GM12878 (cell line): ENCODE data around the gene CTNNA2. TPM values are rescaled to one million over a fixed set of nuclear protein-coding genes. Genes with fewer than 3 reads are reported as not detected.
A peak's percentile ranks its signal among the peaks of the same experiment; 100 is the strongest.

Source experiments
- ATF7 ChIP-seq: fragments of 450-650 bp; IDR thresholded peaks from 2 replicates; pipeline ENCODE4 v1.6.1; 2016; ENCODE audit warnings: low read depth, mild to moderate bottlenecking
- CHD2 ChIP-seq: IDR thresholded peaks from 2 replicates; pipeline ENCODE4 v1.6.1; 2011; ENCODE audit warnings: low read depth, low read length, improper control_type of control experiment, borderline replicate concordance
- CREM ChIP-seq: IDR thresholded peaks from 2 replicates; pipeline ENCODE4 v1.6.1; 2014; ENCODE audit warnings: antibody characterized with exemption, low read depth
- DPF2 ChIP-seq: fragments of 450-650 bp; IDR thresholded peaks from 2 replicates; pipeline ENCODE4 v1.6.1; 2017; ENCODE audit warnings: mild to moderate bottlenecking
- FOS ChIP-seq: IDR thresholded peaks from 3 replicates; pipeline ENCODE4 v1.6.1; 2011; ENCODE audit warnings: borderline replicate concordance; ENCODE audit not compliant: insufficient read length; ENCODE audit errors: extremely low read depth
- FOXM1 ChIP-seq: IDR thresholded peaks from 2 replicates; pipeline ENCODE4 v1.6.1; 2012; ENCODE audit warnings: low read depth, mild to moderate bottlenecking, inconsistent platforms, low read length, moderate library complexity
- IKZF2 ChIP-seq, 2 experiments: fragments of 450-650 bp; IDR thresholded peaks; 2 replicates each; pipeline ENCODE4 v1.6.1; 2017; ENCODE audit warnings: mild to moderate bottlenecking in 2 of 2, moderate library complexity in 2 of 2
- IRF4 ChIP-seq: IDR thresholded peaks from 2 replicates; pipeline ENCODE4 v1.6.1; 2011; ENCODE audit warnings: low read depth, low read length
- NR2C1 ChIP-seq: fragments of 450-650 bp; IDR thresholded peaks from 2 replicates; pipeline ENCODE4 v1.6.1; 2017; ENCODE audit warnings: antibody characterized with exemption, mild to moderate bottlenecking, moderate library complexity
- POLR2AphosphoS5 ChIP-seq: IDR thresholded peaks from 2 replicates; pipeline ENCODE4 v1.6.1; 2011; ENCODE audit warnings: mild to moderate bottlenecking, low read length, inconsistent platforms
- RBBP5 ChIP-seq: fragments of 200-600 bp; sonication (generic); conservative IDR thresholded peaks from 2 replicates; pipeline ENCODE4 v1.6.1; 2016
- SMC3 ChIP-seq: IDR thresholded peaks from 2 replicates; pipeline ENCODE4 v1.6.1; 2011; ENCODE audit warnings: low read length, improper control_type of control experiment, borderline replicate concordance
- SPI1 ChIP-seq: IDR thresholded peaks from 2 replicates; pipeline ENCODE4 v1.6.1; 2011; ENCODE audit warnings: low read depth, mild to moderate bottlenecking, low read length, moderate library complexity, borderline replicate concordance; ENCODE audit not compliant: insufficient read depth
- SREBF1 ChIP-seq: IDR thresholded peaks from 2 replicates; pipeline ENCODE4 v1.6.1; 2012; ENCODE audit warnings: mild to moderate bottlenecking, low read length
- YY1 ChIP-seq: IDR thresholded peaks from 2 replicates; pipeline ENCODE4 v1.6.1; 2011; ENCODE audit warnings: low read depth, mild to moderate bottlenecking, low read length
- polyA plus RNA-seq, 11 experiments: library from polyadenylated mRNA; depleted of rRNA in 4 of 11; unstranded in 6 of 11; stranded (reverse) in 5 of 11; fragments of >200 nt; fragmentation: Nextera tagmentation in 4 of 11; fragmentation: Illumina TruSeq in 1 of 11; extraction: Ambion mirVana in 4 of 11; extraction: Trizol in 1 of 11; gene quantifications; 1 replicate in 1 of 11; 2 replicates in 10 of 11; pipeline versions ENCODE4 v1.2.1 to v1.2.3, GENCODE V29; 2011 to 2016; ENCODE audit warnings: inconsistent platforms in 2 of 11, missing spikeins in 2 of 11, low read depth in 1 of 11
- total RNA-seq, 4 experiments: library from RNA; depleted of rRNA in 3 of 4; stranded (reverse); fragments of >200 nt in 3 of 4; fragmentation: Illumina TruSeq in 1 of 4; extraction: Trizol in 1 of 4; gene quantifications; 2 replicates each; pipeline versions ENCODE4 v1.2.1 to v1.2.3, GENCODE V29; 2013 to 2021
- TF ChIP-seq, protein P1 (sequence below): fragments of 450-650 bp; formaldehyde crosslinking; IDR thresholded peaks from 2 replicates; pipeline ENCODE4 v1.4.0; 2020; ENCODE audit warnings: mild to moderate bottlenecking, moderate library complexity
- TF ChIP-seq, protein P2 (sequence below): IDR thresholded peaks from 2 replicates; pipeline ENCODE4 v1.6.1; 2012; ENCODE audit warnings: low read length, inconsistent platforms
- TF ChIP-seq, protein P3 (sequence below): fragments of 450-650 bp; IDR thresholded peaks from 2 replicates; pipeline ENCODE4 v1.6.1; 2017; ENCODE audit warnings: mild to moderate bottlenecking, moderate library complexity
- TF ChIP-seq, protein P4 (sequence below): fragments of 450-650 bp; IDR thresholded peaks from 2 replicates; pipeline ENCODE4 v1.6.1; 2014; ENCODE audit warnings: mild to moderate bottlenecking

Gene CTNNA2
- total and polyA plus RNA-seq, 10 of the 15 experiments (the other 5 are each of a cell fraction or from before 2014, with no cell fraction given): 2.4 to 36.2 (median 6.6) TPM

DNA sequence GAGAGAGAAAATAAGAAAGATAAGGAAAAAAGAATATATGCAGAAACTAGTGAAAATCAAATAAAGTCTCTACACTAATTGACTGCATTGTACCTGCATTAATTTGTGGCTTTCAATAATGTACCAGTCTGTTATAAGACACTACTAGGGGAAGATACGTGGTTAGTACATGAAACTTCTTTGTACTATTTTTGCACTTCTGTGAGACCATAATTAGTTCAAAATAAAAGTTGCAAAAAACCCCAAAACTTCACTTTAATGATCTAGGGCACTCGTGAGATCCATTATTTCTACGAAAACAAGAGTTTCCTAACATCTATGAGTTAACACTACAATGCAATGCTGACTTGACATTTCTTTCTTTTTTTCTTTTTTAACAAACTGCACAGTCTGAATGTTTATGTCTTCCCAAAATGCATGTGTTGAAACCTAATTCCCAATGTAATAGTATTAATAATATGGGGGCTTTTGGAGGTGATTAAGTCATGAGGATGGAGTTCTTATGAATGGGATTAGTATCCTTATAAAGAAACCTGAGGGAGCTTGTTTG lies 954.5 kb downstream of the CTNNA2 start (continued):
- no peak for TF ChIP-seq SMC3
- peak; percentile 81 for TF ChIP-seq ATF7
- TF ChIP-seq, protein P1, sequence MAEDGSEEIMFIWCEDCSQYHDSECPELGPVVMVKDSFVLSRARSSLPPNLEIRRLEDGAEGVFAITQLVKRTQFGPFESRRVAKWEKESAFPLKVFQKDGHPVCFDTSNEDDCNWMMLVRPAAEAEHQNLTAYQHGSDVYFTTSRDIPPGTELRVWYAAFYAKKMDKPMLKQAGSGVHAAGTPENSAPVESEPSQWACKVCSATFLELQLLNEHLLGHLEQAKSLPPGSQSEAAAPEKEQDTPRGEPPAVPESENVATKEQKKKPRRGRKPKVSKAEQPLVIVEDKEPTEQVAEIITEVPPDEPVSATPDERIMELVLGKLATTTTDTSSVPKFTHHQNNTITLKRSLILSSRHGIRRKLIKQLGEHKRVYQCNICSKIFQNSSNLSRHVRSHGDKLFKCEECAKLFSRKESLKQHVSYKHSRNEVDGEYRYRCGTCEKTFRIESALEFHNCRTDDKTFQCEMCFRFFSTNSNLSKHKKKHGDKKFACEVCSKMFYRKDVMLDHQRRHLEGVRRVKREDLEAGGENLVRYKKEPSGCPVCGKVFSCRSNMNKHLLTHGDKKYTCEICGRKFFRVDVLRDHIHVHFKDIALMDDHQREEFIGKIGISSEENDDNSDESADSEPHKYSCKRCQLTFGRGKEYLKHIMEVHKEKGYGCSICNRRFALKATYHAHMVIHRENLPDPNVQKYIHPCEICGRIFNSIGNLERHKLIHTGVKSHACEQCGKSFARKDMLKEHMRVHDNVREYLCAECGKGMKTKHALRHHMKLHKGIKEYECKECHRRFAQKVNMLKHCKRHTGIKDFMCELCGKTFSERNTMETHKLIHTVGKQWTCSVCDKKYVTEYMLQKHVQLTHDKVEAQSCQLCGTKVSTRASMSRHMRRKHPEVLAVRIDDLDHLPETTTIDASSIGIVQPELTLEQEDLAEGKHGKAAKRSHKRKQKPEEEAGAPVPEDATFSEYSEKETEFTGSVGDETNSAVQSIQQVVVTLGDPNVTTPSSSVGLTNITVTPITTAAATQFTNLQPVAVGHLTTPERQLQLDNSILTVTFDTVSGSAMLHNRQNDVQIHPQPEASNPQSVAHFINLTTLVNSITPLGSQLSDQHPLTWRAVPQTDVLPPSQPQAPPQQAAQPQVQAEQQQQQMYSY (CRISPR knock-in tag): no peak
- TF ChIP-seq, protein P2, sequence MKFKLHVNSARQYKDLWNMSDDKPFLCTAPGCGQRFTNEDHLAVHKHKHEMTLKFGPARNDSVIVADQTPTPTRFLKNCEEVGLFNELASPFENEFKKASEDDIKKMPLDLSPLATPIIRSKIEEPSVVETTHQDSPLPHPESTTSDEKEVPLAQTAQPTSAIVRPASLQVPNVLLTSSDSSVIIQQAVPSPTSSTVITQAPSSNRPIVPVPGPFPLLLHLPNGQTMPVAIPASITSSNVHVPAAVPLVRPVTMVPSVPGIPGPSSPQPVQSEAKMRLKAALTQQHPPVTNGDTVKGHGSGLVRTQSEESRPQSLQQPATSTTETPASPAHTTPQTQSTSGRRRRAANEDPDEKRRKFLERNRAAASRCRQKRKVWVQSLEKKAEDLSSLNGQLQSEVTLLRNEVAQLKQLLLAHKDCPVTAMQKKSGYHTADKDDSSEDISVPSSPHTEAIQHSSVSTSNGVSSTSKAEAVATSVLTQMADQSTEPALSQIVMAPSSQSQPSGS: 0 out of 2 replicates have a peak, but pooled peaks have one; percentile 29
- TF ChIP-seq, protein P3, sequence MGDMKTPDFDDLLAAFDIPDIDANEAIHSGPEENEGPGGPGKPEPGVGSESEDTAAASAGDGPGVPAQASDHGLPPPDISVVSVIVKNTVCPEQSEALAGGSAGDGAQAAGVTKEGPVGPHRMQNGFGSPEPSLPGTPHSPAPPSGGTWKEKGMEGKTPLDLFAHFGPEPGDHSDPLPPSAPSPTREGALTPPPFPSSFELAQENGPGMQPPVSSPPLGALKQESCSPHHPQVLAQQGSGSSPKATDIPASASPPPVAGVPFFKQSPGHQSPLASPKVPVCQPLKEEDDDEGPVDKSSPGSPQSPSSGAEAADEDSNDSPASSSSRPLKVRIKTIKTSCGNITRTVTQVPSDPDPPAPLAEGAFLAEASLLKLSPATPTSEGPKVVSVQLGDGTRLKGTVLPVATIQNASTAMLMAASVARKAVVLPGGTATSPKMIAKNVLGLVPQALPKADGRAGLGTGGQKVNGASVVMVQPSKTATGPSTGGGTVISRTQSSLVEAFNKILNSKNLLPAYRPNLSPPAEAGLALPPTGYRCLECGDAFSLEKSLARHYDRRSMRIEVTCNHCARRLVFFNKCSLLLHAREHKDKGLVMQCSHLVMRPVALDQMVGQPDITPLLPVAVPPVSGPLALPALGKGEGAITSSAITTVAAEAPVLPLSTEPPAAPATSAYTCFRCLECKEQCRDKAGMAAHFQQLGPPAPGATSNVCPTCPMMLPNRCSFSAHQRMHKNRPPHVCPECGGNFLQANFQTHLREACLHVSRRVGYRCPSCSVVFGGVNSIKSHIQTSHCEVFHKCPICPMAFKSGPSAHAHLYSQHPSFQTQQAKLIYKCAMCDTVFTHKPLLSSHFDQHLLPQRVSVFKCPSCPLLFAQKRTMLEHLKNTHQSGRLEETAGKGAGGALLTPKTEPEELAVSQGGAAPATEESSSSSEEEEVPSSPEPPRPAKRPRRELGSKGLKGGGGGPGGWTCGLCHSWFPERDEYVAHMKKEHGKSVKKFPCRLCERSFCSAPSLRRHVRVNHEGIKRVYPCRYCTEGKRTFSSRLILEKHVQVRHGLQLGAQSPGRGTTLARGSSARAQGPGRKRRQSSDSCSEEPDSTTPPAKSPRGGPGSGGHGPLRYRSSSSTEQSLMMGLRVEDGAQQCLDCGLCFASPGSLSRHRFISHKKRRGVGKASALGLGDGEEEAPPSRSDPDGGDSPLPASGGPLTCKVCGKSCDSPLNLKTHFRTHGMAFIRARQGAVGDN: peak; percentile 24
- TF ChIP-seq, protein P4, sequence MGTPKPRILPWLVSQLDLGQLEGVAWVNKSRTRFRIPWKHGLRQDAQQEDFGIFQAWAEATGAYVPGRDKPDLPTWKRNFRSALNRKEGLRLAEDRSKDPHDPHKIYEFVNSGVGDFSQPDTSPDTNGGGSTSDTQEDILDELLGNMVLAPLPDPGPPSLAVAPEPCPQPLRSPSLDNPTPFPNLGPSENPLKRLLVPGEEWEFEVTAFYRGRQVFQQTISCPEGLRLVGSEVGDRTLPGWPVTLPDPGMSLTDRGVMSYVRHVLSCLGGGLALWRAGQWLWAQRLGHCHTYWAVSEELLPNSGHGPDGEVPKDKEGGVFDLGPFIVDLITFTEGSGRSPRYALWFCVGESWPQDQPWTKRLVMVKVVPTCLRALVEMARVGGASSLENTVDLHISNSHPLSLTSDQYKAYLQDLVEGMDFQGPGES: no peak
- TF ChIP-seq IKZF2 (IDR thresholded peaks at IDR 0.05): peak; percentile 58 to 66; a peak in 2 of 4 replicates
- no peak for TF ChIP-seq FOS
- no peak for TF ChIP-seq NR2C1
- no peak for TF ChIP-seq SREBF1
- no peak for TF ChIP-seq RBBP5
- TF ChIP-seq SPI1: no peak
- TF ChIP-seq YY1: no peak
- TF ChIP-seq CHD2: no peak
- TF ChIP-seq POLR2AphosphoS5: no peak
- no peak for TF ChIP-seq IRF4
- TF ChIP-seq FOXM1: no peak
- no peak for TF ChIP-seq CREM
- TF ChIP-seq DPF2: peak; percentile 64; the same call in 1 of the 2 replicates
